ENCODE data around the gene PATE3.

GRCh38 chr11:125777309-125777708 lies 10.6 kb upstream of the PATE3 start:
- no peak for TF ChIP-seq EZH2 (IDR thresholded peaks at IDR 0.05; ENCODE audit: borderline replicate concordance, insufficient read depth, low read depth, low read length, poor library complexity, severe bottlenecking)
- TF ChIP-seq CTCF (IDR thresholded peaks at IDR 0.05) = no peak

Measured in B cell (primary cell).